A549 (cell line): ENCODE data around the gene NXPH4. TPM values are rescaled to one million over a fixed set of nuclear protein-coding genes. Genes with fewer than 3 reads are reported as not detected.

Experiments used
- ATAC-seq, 2 experiments: fragments of 200-7000 bp in 1 of 2; fragments of >200 bp in 1 of 2; cut with Nextera tagmentation in 1 of 2; cut with Tn5 transposase in 1 of 2; 3 replicates each; pipeline versions ENCODE4 v1.8.0 to v1.9.1; 2018 to 2020; ENCODE audit warnings: mild to moderate bottlenecking in 1 of 2, moderate library complexity in 1 of 2
- CTCF ChIA-PET: fragments of 300-600 bp; sonication (Branson Sonifier 250); formaldehyde crosslinking; extraction: SDS; loops from one replicate; lab custom pipeline; 2021; ENCODE audit warnings: antibody characterized with exemption, inconsistent platforms; lab: Yijun Ruan, JAX
- POLR2A ChIA-PET: fragments of 350-600 bp; formaldehyde crosslinking; extraction: SDS; loops from one replicate; lab custom pipeline; 2021; ENCODE audit warnings: antibody characterized with exemption, inconsistent platforms; lab: Yijun Ruan, JAX
- DNase-seq, 2 experiments: peaks; one replicate each; pipeline versions ENCODE4 v3.0.0 to v3.0.0-alpha.2; 2011 to 2016; ENCODE audit warnings: low read depth in 1 of 2, low spot score in 1 of 2
- FAIRE-seq: peaks from 2 replicates; lab custom pipeline; 2011; peaks lifted over from hg19 to GRCh38; lab: Jason Lieb, UNC
- H3K27ac ChIP-seq, 2 experiments: fragments of >200 bp; sonication (Bioruptor Twin); formaldehyde crosslinking; 3 replicates each; pipeline ENCODE4 v1.5.1; 2016 to 2017
- H3K4me1 ChIP-seq: fragments of >200 bp; sonication (Bioruptor Twin); formaldehyde crosslinking; 3 replicates; pipeline ENCODE4 v1.6.1; 2016
- H3K4me2 ChIP-seq: fragments of >200 bp; sonication (Bioruptor Twin); formaldehyde crosslinking; 3 replicates; pipeline ENCODE4 v1.6.1; 2016
- H3K4me3 ChIP-seq: fragments of >200 bp; sonication (Bioruptor Twin); formaldehyde crosslinking; 3 replicates; pipeline ENCODE4 v1.5.1; 2016
- H3K9me3 ChIP-seq: fragments of >200 bp; sonication (Bioruptor Twin); formaldehyde crosslinking; 3 replicates; pipeline ENCODE4 v1.6.1; 2016
- ATOH8 ChIP-seq: fragments of 250-450 bp; sonication (Bioruptor Pico); IDR thresholded peaks from 2 replicates; pipeline ENCODE4 v1.5.0; 2020; ENCODE audit warnings: low read depth, mild to moderate bottlenecking, moderate library complexity
- BCL3 ChIP-seq: fragments of >200 bp; sonication (Bioruptor Twin); formaldehyde crosslinking; IDR thresholded peaks from 3 replicates; pipeline ENCODE4 v1.6.1; 2016
- BHLHE40 ChIP-seq: IDR thresholded peaks from 2 replicates; pipeline ENCODE4 v1.6.1; 2012; ENCODE audit warnings: low read depth, low read length, inconsistent platforms
- CBX2 ChIP-seq: fragments of 200-600 bp; sonication (generic); IDR thresholded peaks from 2 replicates; pipeline ENCODE4 v1.6.1; 2016; ENCODE audit warnings: low read depth, mild to moderate bottlenecking, borderline replicate concordance
- CBX8 ChIP-seq: fragments of 200-600 bp; sonication (generic); IDR thresholded peaks from 2 replicates; pipeline ENCODE4 v1.6.1; 2016
- CEBPB ChIP-seq, 2 experiments: fragments of >200 bp in 1 of 2; sonication (Bioruptor Twin) in 1 of 2; formaldehyde crosslinking in 1 of 2; IDR thresholded peaks; 2 replicates each; pipeline ENCODE4 v1.6.1; 2012 to 2016
- CHD2 ChIP-seq: fragments of 150-350 bp; IDR thresholded peaks from 2 replicates; pipeline ENCODE4 v1.6.1; 2014; ENCODE audit warnings: low read length; ENCODE audit not compliant: partially characterized antibody
- CTCF ChIP-seq: fragments of >200 bp; sonication (Bioruptor Twin); formaldehyde crosslinking; IDR thresholded peaks from 3 replicates; pipeline ENCODE4 v1.5.1; 2016
- EHF ChIP-seq: fragments of 250-450 bp; sonication (Bioruptor Pico); IDR thresholded peaks from 2 replicates; pipeline ENCODE4 v1.5.0; 2020; ENCODE audit warnings: mild to moderate bottlenecking
- ELK1 ChIP-seq: fragments of 150-350 bp; IDR thresholded peaks from 2 replicates; pipeline ENCODE4 v1.6.1; 2014; ENCODE audit warnings: low read depth, mild to moderate bottlenecking, low read length
- ESRRA ChIP-seq: fragments of 150-350 bp; IDR thresholded peaks from 2 replicates; pipeline ENCODE4 v1.6.1; 2014; ENCODE audit warnings: mild to moderate bottlenecking, low read length, borderline replicate concordance
- FOSB ChIP-seq: fragments of 250-450 bp; sonication (Bioruptor Pico); IDR thresholded peaks from 2 replicates; pipeline ENCODE4 v1.5.0; 2020; ENCODE audit warnings: mild to moderate bottlenecking, moderate library complexity
- HEYL ChIP-seq: fragments of 250-450 bp; sonication (Bioruptor Pico); IDR thresholded peaks from 2 replicates; pipeline ENCODE4 v1.8.0; 2021; ENCODE audit warnings: mild to moderate bottlenecking, moderate library complexity
- HOXA7 ChIP-seq: fragments of 250-450 bp; sonication (Bioruptor Pico); IDR thresholded peaks from 2 replicates; pipeline ENCODE4 v1.5.0; 2020; ENCODE audit warnings: mild to moderate bottlenecking, moderate library complexity
- HOXB13 ChIP-seq: fragments of 250-450 bp; sonication (Bioruptor Pico); IDR thresholded peaks from 2 replicates; pipeline ENCODE4 v1.5.0; 2020; ENCODE audit warnings: low read depth, mild to moderate bottlenecking, moderate library complexity
- JUN ChIP-seq, 2 experiments: fragments of >200 bp; sonication (Bioruptor Twin); formaldehyde crosslinking; IDR thresholded peaks; 2 replicates in 1 of 2; 3 replicates in 1 of 2; pipeline ENCODE4 v1.6.1; 2016 to 2017
- MAZ ChIP-seq: fragments of 150-350 bp; IDR thresholded peaks from 2 replicates; pipeline ENCODE4 v1.6.1; 2014; ENCODE audit warnings: antibody characterized with exemption, low read depth, low read length, borderline replicate concordance
- MYC ChIP-seq: IDR thresholded peaks from 2 replicates; pipeline ENCODE4 v1.6.1; 2012; ENCODE audit warnings: mild to moderate bottlenecking, inconsistent platforms, low read length, improper control_type of control experiment, borderline replicate concordance
- NPAS2 ChIP-seq: fragments of 250-450 bp; sonication (Bioruptor Pico); IDR thresholded peaks from 2 replicates; pipeline ENCODE4 v1.8.0; 2022; ENCODE audit warnings: mild to moderate bottlenecking, moderate library complexity, borderline replicate concordance
- NR3C1 ChIP-seq: fragments of >200 bp; sonication (Bioruptor Twin); formaldehyde crosslinking; IDR thresholded peaks from 3 replicates; pipeline ENCODE4 v1.6.1; 2017
- PBX3 ChIP-seq: IDR thresholded peaks from 2 replicates; pipeline ENCODE4 v1.6.1; 2012
- POLR2AphosphoS2 ChIP-seq: conservative IDR thresholded peaks from 2 replicates; pipeline ENCODE4 v1.6.1; 2012; ENCODE audit warnings: low read length, improper control_type of control experiment, inconsistent platforms
- RARB ChIP-seq: fragments of 250-450 bp; sonication (Bioruptor Pico); IDR thresholded peaks from 2 replicates; pipeline ENCODE4 v1.8.0; 2021; ENCODE audit warnings: mild to moderate bottlenecking, moderate library complexity
- RFX5 ChIP-seq: fragments of 450-650 bp; IDR thresholded peaks from 2 replicates; pipeline ENCODE4 v1.7.1; 2014; ENCODE audit warnings: antibody characterized with exemption, mild to moderate bottlenecking, moderate library complexity
- SMC3 ChIP-seq: fragments of >200 bp; sonication (Bioruptor Twin); formaldehyde crosslinking; IDR thresholded peaks from 3 replicates; pipeline ENCODE4 v1.6.1; 2018; ENCODE audit warnings: inconsistent platforms
- TP53 ChIP-seq: fragments of 250-450 bp; sonication (Bioruptor Pico); IDR thresholded peaks from 2 replicates; pipeline ENCODE4 v1.5.0; 2021; ENCODE audit warnings: mild to moderate bottlenecking, moderate library complexity
- ZC3H11A ChIP-seq: fragments of 450-650 bp; IDR thresholded peaks from 2 replicates; pipeline ENCODE4 v1.6.1; 2014; ENCODE audit warnings: antibody characterized with exemption, mild to moderate bottlenecking
- ZNF302 ChIP-seq: fragments of 250-450 bp; sonication (Bioruptor Pico); IDR thresholded peaks from 2 replicates; pipeline ENCODE4 v1.9.0; 2021; ENCODE audit warnings: inconsistent platforms, mild to moderate bottlenecking, moderate library complexity
- WGBS: methylation state at CpG from one replicate; pipeline ENCODE4 v1.1.6; 2017; ENCODE audit errors: missing lambda C conversion rate; 5-methylcytosine and 5-hydroxymethylcytosine counted together
- polyA minus RNA-seq: library from RNA; depleted of rRNA, polyadenylated mRNA; stranded (reverse); fragments of >200 nt; gene quantifications from 2 replicates; pipeline ENCODE4 v1.2.3, GENCODE V29; 2011; rRNA and poly(A)+ RNA removed
- polyA plus RNA-seq, 4 experiments: library from polyadenylated mRNA; depleted of rRNA in 3 of 4; stranded (reverse); fragments of >200 nt; fragmentation: RNase III in 1 of 4; extraction: RNeasy Plus Mini Kit Qiagen cat#74134 plus additional on column Dnase treatment in 1 of 4; gene quantifications; 2 replicates in 3 of 4; 3 replicates in 1 of 4; pipeline ENCODE4 v1.2.3, GENCODE V29; 2011 to 2017

The NXPH4 gene
- 0.52 and 0.69 TPM in 2 replicates for polyA plus RNA-seq (2011; rRNA removed)
- polyA plus RNA-seq (2012; cell fraction: cytosol; rRNA removed), result 1.9 and 2.9 TPM in 2 replicates
- polyA plus RNA-seq (2012; cell fraction: nucleus; rRNA removed), result 2.4 and 3.2 TPM in 2 replicates
- polyA plus RNA-seq (2017; fragmentation: RNase III; extraction: RNeasy Plus Mini Kit Qiagen cat#74134 plus additional on column Dnase treatment), result 3.3 to 4.5 TPM (median 3.5 TPM) in 3 replicates
- polyA minus RNA-seq, result 0.95 and 1.5 TPM in 2 replicates

- CTCF ChIA-PET, result interaction anchor here (1.2 to 8.5 kb wide), 8 partner anchors 19 to 238 kb away, joined by 3 to 615 read pairs (median 34); partner anchors contain the start of genes INHBE and SHMT2
- DNase-seq, result peak in 1 of 2 experiments; percentile 44
These were observed at the start of gene NXPH4 for GRCh38 chr12:57216014-57216911. Gene NXPH4 (plus strand): TSS chr12:57216794. CDS start chr12:57216970, 176 bp downstream.

More at GRCh38 chr12:57216014-57216911, at the start of gene NXPH4:
- H3K4me1 ChIP-seq, result peaks cover 31% of the 10 kb centered on the region
- ATAC-seq (peak; percentile 6 to 10; a peak in 4 of 6 replicates), FAIRE-seq (no peak)
- WGBS, result 22% methylated on average over 26 of the region's 102 CpGs
- H3K27ac ChIP-seq, result peak within 1 kb of the TSS; percentile 54 to 89
- POLR2A ChIA-PET, result interaction anchor here (0.7 to 0.8 kb wide), 2 partner anchors 21 to 23 kb away, joined by 3 to 5 read pairs; no protein-coding TSS in a partner anchor
- TF ChIP-seq ATOH8 (CRISPR knock-in tag), result no peak
- no peak for TF ChIP-seq EHF
- TF ChIP-seq MAZ, result no peak
- no peak for TF ChIP-seq BCL3
- TF ChIP-seq ZNF302 (CRISPR knock-in tag), result no peak
- no peak for TF ChIP-seq HOXA7 (CRISPR knock-in tag)
- no peak for TF ChIP-seq SMC3
- TF ChIP-seq CTCF, result peak; percentile 21; the same call in 1 of the 3 replicates
- TF ChIP-seq RFX5, result peak; percentile 8
- TF ChIP-seq RARB (CRISPR knock-in tag), result no peak
- TF ChIP-seq MYC, result no peak
- TF ChIP-seq NPAS2 (CRISPR knock-in tag), result no peak
- TF ChIP-seq ESRRA, result 0 out of 2 replicates have a peak, but pooled peaks have one; percentile 20
- no peak for TF ChIP-seq FOSB (CRISPR knock-in tag)
- no peak for TF ChIP-seq CBX2
- no peak for TF ChIP-seq NR3C1
- no peak for TF ChIP-seq HOXB13 (CRISPR knock-in tag)
- no peak for TF ChIP-seq ELK1
- TF ChIP-seq JUN (IDR thresholded peaks at IDR 0.05), result 0 out of 5 replicates have a peak, but pooled peaks of 1 of the 2 experiments have one; percentile 32
- no peak for TF ChIP-seq HEYL
- no peak for TF ChIP-seq POLR2AphosphoS2
- TF ChIP-seq BHLHE40, result no peak
- no peak for TF ChIP-seq TP53 (CRISPR knock-in tag)
- no peak for TF ChIP-seq ZC3H11A
- no peak for TF ChIP-seq CHD2
- TF ChIP-seq CBX8, result no peak
- no peak for TF ChIP-seq CEBPB (IDR thresholded peaks at IDR 0.05)
- no peak for TF ChIP-seq PBX3
- H3K9me3 ChIP-seq, result no peaks in the 10 kb centered on the region
- peak within 1 kb of the TSS; percentile 60 for H3K4me3 ChIP-seq
- H3K4me2 ChIP-seq, result peak within 1 kb of the TSS; percentile 100
